GM19193 (cell line): ENCODE measurements around the gene RASGEF1C.

Experiments
- POLR2A ChIP-seq: IDR thresholded peaks from 4 replicates; pipeline ENCODE4 v1.6.1; 2011; ENCODE audit not compliant: insufficient read depth, insufficient read length; ENCODE audit errors: extremely low read depth

RASGEF1C gene

DNA sequence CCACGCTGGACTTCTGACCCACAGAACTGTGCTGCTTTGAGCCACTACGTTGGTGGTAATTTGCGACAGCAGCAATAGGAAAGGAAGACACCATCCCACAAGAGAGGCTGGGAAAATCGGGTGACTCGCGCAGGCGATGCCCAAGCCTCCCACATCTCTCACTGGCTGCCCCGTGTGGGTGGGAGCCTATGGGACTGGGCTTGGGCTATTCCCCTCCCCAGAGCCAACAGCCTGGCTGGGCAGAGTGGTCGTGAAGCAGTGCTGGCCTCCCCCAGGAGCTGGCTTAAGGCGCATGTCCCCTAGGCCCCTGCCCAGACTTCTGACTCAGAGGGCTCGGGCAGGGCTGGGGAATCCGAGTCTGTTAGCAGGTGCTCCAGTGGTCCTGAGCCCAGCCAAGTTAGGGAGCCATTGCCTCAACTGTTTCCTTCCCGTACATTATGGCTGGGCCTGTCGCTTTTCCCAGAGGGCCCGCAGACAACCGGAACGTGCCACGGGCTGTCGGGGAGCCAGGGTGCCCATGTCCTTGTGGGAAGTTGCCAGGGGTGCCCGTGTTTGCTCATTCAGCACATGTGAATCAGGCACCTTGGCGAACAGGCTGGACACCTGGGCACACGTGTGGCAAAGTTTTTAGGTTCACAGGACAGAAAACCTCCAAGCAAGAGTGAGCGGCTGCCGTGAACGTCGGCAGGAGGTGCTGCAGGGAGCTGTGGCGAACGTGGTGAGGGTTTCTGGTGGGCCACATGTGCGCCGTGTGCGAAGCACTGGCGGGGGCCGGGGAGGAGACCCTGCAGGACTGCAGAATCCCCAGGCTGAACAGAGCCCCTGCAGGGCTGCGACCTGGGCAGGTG, 7.0 kb upstream of the RASGEF1C start:
- no peak for TF ChIP-seq POLR2A

- TF ChIP-seq POLR2A = no peak
These were observed 6.1 kb upstream of the RASGEF1C start for GRCh38 chr5:180214870-180215770.

- TF ChIP-seq POLR2A = no peak
These were observed 4.7 kb upstream of the RASGEF1C start for GRCh38 chr5:180213657-180214207.

DNA sequence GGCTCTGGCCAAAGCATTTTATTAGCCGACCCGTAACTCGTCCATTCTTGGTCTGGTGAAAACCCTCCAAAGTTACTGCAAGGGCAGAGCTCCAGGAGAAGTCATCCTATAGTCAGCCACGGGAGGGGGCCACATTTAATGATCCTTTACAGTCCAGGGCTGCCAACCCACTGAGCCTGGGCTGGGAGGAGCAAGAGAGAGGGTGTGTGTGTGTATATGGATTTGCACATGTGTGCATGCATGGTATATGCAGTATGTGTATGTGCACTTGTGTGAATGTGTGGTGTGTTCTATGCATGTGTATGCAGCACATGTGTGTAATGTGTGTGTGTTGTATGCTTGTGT, 4.2 kb upstream of the RASGEF1C start:
- TF ChIP-seq POLR2A = no peak

GRCh38 chr5:180212363-180213255, 3.6 kb upstream of the RASGEF1C start:
- no peak for TF ChIP-seq POLR2A

DNA sequence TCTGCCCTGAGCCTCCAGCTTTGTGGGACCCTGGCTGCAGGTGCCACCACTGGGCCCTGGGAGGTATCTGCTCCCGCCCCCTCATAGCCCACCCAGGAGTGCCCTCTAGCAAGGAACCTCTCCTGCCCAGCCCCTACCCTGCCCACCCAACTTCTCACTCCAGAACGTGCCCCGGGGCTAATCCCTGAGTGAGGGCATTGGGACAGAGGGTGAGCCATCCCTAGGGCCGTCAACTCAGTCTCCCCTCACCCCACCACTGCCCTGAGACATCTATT, 2.7 kb upstream of the RASGEF1C start:
- TF ChIP-seq POLR2A = no peak

DNA sequence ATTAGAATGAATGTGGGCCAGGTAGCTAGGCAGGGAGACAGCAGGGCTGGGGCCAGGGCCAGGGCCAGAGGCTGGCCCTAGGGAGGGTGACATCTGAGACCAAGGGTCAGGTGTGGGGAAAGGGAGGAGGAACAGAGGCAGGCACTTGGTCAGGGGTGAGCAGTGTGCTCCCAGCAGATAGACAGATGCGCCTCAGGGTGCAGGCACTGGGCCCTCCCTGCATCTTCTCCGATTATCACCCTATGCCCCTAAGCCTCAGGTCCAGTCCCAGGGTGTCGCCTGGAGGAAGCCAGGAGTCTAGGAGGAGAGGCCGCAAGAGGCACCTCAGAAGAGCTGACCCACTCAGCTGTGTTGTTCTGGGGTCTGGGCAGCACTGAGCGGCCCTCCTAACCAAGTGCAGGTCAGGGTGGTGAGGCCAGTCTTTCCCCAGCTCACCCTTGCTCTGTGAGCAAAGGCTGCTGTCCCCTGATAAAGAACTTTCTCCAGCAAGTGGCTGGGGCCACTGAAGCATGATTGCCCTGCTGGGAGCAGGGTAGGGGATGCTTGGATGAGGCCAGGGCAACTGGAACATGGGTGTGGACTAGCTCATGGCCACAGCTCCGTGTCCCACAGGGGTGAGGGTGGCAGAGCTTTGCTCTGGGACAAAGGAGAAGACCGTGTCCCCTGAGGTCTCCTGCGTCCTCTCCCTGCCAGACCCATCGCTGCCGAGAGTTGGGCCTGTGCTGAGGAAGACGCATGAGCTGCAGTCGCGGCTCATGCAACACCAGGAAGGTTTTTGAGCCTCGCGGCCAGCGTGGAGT, 2.1 kb upstream of the RASGEF1C start:
- TF ChIP-seq POLR2A = no peak

DNA sequence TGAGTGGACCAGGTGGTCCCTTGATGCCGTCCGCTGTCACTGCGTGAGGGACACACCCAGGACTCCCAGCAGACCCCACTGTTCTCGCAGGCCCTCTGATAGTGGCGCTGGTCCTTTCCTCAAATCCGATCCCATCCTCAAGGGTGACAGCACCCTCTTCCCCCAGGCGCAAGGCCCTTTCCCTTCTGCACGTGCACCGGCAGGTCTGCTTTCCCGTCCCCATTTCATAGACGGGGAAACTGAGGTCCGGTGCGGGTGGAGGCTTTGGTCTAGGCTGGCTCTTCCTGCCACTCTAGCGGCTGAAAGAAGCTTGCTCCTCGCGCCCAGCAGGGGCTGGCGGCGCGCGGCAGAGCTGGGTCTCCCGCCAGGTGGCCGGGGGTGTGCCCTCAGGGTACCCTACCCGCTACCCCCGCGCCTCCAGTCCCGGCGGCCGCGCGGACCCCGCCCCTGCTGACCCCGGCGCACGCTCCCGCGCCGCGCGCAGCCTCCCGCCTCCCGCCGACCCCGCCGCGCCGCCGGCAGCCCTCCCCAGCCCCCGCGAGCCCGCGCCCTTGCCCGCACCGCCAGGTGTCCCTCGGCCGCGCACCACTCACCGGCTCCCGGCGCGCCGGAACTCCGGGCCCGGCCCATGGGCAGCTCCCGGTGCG, 453 bp downstream of the RASGEF1C start:
- no peak for TF ChIP-seq POLR2A

DNA sequence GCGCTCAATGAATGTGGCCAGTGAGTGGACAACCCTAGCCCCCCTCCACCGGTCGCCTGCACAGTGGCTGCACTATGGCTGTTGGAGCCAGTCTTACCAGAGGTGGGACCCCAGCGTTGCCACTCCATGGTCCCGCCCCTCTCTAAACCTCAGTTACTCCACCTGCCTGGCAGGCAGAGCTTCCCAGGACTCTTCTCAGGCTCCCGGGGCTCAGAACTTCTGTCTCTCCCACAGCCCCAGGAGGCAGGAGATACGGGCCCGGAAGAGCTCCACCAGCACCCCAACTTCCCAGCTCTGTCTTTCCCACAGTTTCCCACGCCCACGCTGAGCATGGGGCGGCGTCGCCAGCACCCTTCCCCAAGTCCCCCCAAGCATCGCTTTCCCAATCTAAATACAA, 975 bp downstream of the RASGEF1C start:
- no peak for TF ChIP-seq POLR2A

DNA sequence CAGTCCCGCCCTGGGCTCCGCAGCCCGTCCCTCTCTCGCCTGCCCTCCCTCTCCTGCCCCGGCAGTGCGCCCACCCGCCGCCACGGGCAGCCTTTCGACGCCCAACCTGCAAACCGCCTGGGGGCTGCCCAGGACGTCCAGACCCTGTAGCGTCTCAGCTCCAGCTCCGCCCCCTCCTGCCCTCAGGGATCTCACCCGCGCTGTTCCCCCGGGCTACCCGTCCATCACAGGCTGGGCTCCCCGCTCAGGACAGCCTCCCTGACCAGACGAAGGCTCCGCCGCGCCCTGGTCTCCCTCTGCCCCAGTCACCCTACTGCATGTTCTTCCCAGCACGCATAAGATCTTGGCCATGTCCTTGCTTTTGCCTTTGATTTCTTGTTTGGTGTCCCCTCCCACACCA, 1.4 kb downstream of the RASGEF1C start:
- TF ChIP-seq POLR2A = no peak

DNA sequence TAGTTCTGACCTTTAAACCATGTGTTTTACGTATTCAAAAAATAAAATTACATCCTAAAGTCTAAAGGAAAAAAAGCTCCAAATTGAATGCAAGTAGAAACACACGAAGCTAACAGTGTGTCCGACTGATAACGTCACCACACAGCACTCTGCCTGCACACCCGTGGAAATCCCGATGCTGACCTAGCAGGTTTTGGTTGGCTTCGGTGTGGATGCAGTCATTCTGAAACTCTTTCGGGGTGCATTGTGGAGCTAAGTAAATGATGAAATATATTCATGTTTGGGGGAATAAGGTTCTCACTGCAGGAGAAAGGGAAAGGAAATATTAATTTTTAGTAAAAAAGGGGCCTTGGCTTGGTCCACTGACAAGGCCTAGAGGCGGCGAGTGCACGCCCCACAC, 2.0 kb downstream of the RASGEF1C start:
- no peak for TF ChIP-seq POLR2A

GRCh38 chr5:180205916-180206315, 3.1 kb downstream of the RASGEF1C start:
- TF ChIP-seq POLR2A = no peak

GRCh38 chr5:180204276-180204819, 4.7 kb downstream of the RASGEF1C start:
- no peak for TF ChIP-seq POLR2A

GRCh38 chr5:180202939-180203573, 6.0 kb downstream of the RASGEF1C start:
- no peak for TF ChIP-seq POLR2A
